Smooth muscle cell of bladder (primary cell): ENCODE measurements around the gene ARFGAP3. TPM values are rescaled to one million over a fixed set of nuclear protein-coding genes. Genes with fewer than 3 reads are reported as not detected.

ENCODE experiments used
- total RNA-seq: library from RNA; depleted of rRNA; stranded (reverse); fragments of >200 nt; gene quantifications from 2 replicates; pipeline ENCODE4 v1.2.3, GENCODE V29; 2014

The ARFGAP3 gene, protein sequence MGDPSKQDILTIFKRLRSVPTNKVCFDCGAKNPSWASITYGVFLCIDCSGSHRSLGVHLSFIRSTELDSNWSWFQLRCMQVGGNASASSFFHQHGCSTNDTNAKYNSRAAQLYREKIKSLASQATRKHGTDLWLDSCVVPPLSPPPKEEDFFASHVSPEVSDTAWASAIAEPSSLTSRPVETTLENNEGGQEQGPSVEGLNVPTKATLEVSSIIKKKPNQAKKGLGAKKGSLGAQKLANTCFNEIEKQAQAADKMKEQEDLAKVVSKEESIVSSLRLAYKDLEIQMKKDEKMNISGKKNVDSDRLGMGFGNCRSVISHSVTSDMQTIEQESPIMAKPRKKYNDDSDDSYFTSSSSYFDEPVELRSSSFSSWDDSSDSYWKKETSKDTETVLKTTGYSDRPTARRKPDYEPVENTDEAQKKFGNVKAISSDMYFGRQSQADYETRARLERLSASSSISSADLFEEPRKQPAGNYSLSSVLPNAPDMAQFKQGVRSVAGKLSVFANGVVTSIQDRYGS
- total RNA-seq = 65.7 and 76.8 TPM in 2 replicates

GRCh38 chr22:42856865-42857704, at the start of gene ARFGAP3:
TSS of gene ARFGAP3 (minus strand) at chr22:42857273. CDS start at chr22:42857182, 91 bp downstream.

Other genes with a start within 250 kb of the ARFGAP3 start
- 21.2 and 24.7 TPM in 2 replicates for gene POLDIP3, start 242.4 kb downstream of the ARFGAP3 start, total RNA-seq
- 0.28 and 0.37 TPM in 2 replicates for gene ATP5MGL, start 216.7 kb downstream of the ARFGAP3 start, total RNA-seq
- gene CYB5R3, start 207.9 kb downstream of the ARFGAP3 start, total RNA-seq = 37.5 and 45.6 TPM in 2 replicates
- gene A4GALT, start 136.4 kb downstream of the ARFGAP3 start, total RNA-seq = 13.7 and 20.6 TPM in 2 replicates
- gene PACSIN2, start 157.9 kb upstream of the ARFGAP3 start, total RNA-seq = 72.4 and 74.8 TPM in 2 replicates
- gene TTLL1, start 232.1 kb upstream of the ARFGAP3 start, total RNA-seq = 16.9 and 19.3 TPM in 2 replicates